HCT116 (cell line): Measurements from ENCODE around the gene ADAMTS13. TPM values are rescaled to one million over a fixed set of nuclear protein-coding genes. Genes with fewer than 3 reads are reported as not detected.

ENCODE experiments used
- ATAC-seq: fragments of 200-7000 bp; cut with Tn5 transposase; 2 replicates; pipeline ENCODE4 v1.9.1; 2020; ENCODE audit warnings: mild to moderate bottlenecking, moderate library complexity
- BruUV-seq: library from RNA; stranded (reverse); fragments of 400-500 nt; replicated peaks from 2 replicates; lab custom pipeline; 2021; lab: Mats Ljungman, UMichigan
- CTCF ChIA-PET: fragments of 300-600 bp; sonication (Branson Sonifier 250); formaldehyde crosslinking; loops from one replicate; lab custom pipeline; 2021; ENCODE audit warnings: antibody characterized with exemption; lab: Charles Lee
- POLR2A ChIA-PET: fragments of 300-600, 350-600 bp; sonication (Branson Sonifier 250); formaldehyde crosslinking; loops from one replicate; lab custom pipeline; 2021; ENCODE audit warnings: antibody characterized with exemption; lab: Charles Lee
- RAD21 ChIA-PET, 2 experiments: fragments of 300-600 bp; sonication (Branson Sonifier 250); formaldehyde crosslinking; loops; one replicate each; lab custom pipeline; 2023; ENCODE audit warnings: low total read pairs in 2 of 2; ENCODE audit not compliant: uncharacterized antibody in 2 of 2, unreplicated experiment in 2 of 2, low non-redundant PET in 1 of 2; lab: Charles Lee
- DNase-seq: peaks from one replicate; pipeline ENCODE4 v3.0.0-alpha.2; 2010; ENCODE audit warnings: low read depth, low spot score
- H2AFZ ChIP-seq: fragments of 200-600 bp; shearing (Covaris generic), sonication (generic); 2 replicates; pipeline ENCODE4 v1.6.1; 2017; ENCODE audit warnings: low read depth, mixed run types, mixed read lengths, antibody characterized with exemption, low read length; ENCODE audit not compliant: poor library complexity, severe bottlenecking
- H3K27ac ChIP-seq: 2 replicates; pipeline ENCODE4 v1.5.1; 2012; ENCODE audit warnings: low read depth, low read length
- H3K27me3 ChIP-seq: fragments of 200-600 bp; sonication (generic); 2 replicates; pipeline ENCODE4 v1.6.1; 2016; ENCODE audit warnings: mixed run types, low read length, mixed read lengths; ENCODE audit not compliant: insufficient read depth
- H3K36me3 ChIP-seq, 2 experiments: fragments of 200-500 bp in 1 of 2; fragments of 200-600 bp in 1 of 2; sonication (Bioruptor generic) in 1 of 2; sonication (generic) in 1 of 2; 2 replicates each; pipeline versions ENCODE4 v1.5.1 to v1.6.1; 2014 to 2016; ENCODE audit warnings: low read length in 2 of 2, inconsistent platforms in 1 of 2, mixed read lengths in 1 of 2, mixed run types in 1 of 2; ENCODE audit not compliant: insufficient read depth in 2 of 2, control insufficient read depth in 1 of 2
- H3K4me1 ChIP-seq, 2 experiments: fragments of 200-600 bp in 1 of 2; sonication (generic) in 1 of 2; 2 replicates each; pipeline versions ENCODE4 v1.5.1 to v1.6.1; 2012 to 2017; ENCODE audit warnings: low read length in 2 of 2, inconsistent platforms in 1 of 2, mild to moderate bottlenecking in 1 of 2, mixed read lengths in 1 of 2, mixed run types in 1 of 2, moderate library complexity in 1 of 2; ENCODE audit not compliant: insufficient read depth in 2 of 2, control insufficient read depth in 1 of 2
- H3K4me2 ChIP-seq: fragments of 200-600 bp; sonication (generic); 2 replicates; pipeline ENCODE4 v1.6.1; 2017; ENCODE audit warnings: mixed run types, low read length, mixed read lengths
- H3K4me3 ChIP-seq, 2 experiments: fragments of 200-600 bp in 1 of 2; sonication (generic) in 1 of 2; replicated peaks in 1 of 2; 2 replicates each; pipeline ENCODE4 v1.5.1; 2011 to 2016; ENCODE audit warnings: low read length in 2 of 2, control low read depth in 1 of 2, low read depth in 1 of 2, mild to moderate bottlenecking in 1 of 2, mixed read lengths in 1 of 2, mixed run types in 1 of 2
- H3K79me2 ChIP-seq: fragments of 200-600 bp; sonication (generic); 2 replicates; pipeline ENCODE4 v1.6.1; 2017; ENCODE audit warnings: mild to moderate bottlenecking, mixed run types, low read length, moderate library complexity, mixed read lengths; ENCODE audit not compliant: insufficient read depth
- H3K9ac ChIP-seq: fragments of 200-600 bp; sonication (generic); 2 replicates; pipeline ENCODE4 v1.6.1; 2016; ENCODE audit warnings: low read length, mixed read lengths
- H3K9me2 ChIP-seq: fragments of 200-600 bp; sonication (generic), shearing (Covaris generic); 2 replicates; pipeline ENCODE4 v1.6.1; 2017; ENCODE audit warnings: mixed run types, mild to moderate bottlenecking, moderate library complexity; ENCODE audit not compliant: insufficient read depth
- H3K9me3 ChIP-seq, 2 experiments: fragments of 200-500 bp in 1 of 2; fragments of 200-600 bp in 1 of 2; sonication (Bioruptor generic) in 1 of 2; sonication (generic) in 1 of 2; 2 replicates each; pipeline ENCODE4 v1.6.1; 2014 to 2017; ENCODE audit warnings: low read length in 2 of 2, mixed read lengths in 2 of 2, inconsistent platforms in 1 of 2, low read depth in 1 of 2, mild to moderate bottlenecking in 1 of 2, mixed run types in 1 of 2, moderate library complexity in 1 of 2; ENCODE audit not compliant: control insufficient read depth in 1 of 2, insufficient read depth in 1 of 2
- H4K20me1 ChIP-seq: fragments of 200-600 bp; sonication (generic), shearing (Covaris generic); 2 replicates; pipeline ENCODE4 v1.6.1; 2017; ENCODE audit warnings: mixed run types, mild to moderate bottlenecking, moderate library complexity; ENCODE audit not compliant: insufficient read depth
- ATF3 ChIP-seq: IDR thresholded peaks from 2 replicates; pipeline ENCODE4 v1.6.1; 2012
- CEBPB ChIP-seq: IDR thresholded peaks from 2 replicates; pipeline ENCODE4 v1.6.1; 2012; ENCODE audit warnings: low read depth
- EGR1 ChIP-seq: IDR thresholded peaks from 2 replicates; pipeline ENCODE4 v1.6.1; 2012; ENCODE audit warnings: low read depth
- ELF1 ChIP-seq: IDR thresholded peaks from 2 replicates; pipeline ENCODE4 v1.6.1; 2012; ENCODE audit warnings: low read depth, borderline replicate concordance
- EZH2 ChIP-seq: fragments of 200-600 bp; sonication (generic); IDR thresholded peaks from 2 replicates; pipeline ENCODE4 v1.6.1; 2017; ENCODE audit warnings: antibody characterized with exemption, mixed run types
- FOSL1 ChIP-seq: IDR thresholded peaks from 2 replicates; pipeline ENCODE4 v1.6.1; 2012; ENCODE audit warnings: low read depth
- MAX ChIP-seq: IDR thresholded peaks from 2 replicates; pipeline ENCODE4 v1.6.1; 2012
- POLR2A ChIP-seq: IDR thresholded peaks from 2 replicates; pipeline ENCODE4 v1.7.0; 2011; ENCODE audit warnings: borderline replicate concordance; ENCODE audit not compliant: insufficient read depth, insufficient read length; ENCODE audit errors: extremely low read depth
- POLR2AphosphoS5 ChIP-seq: IDR thresholded peaks from 2 replicates; pipeline ENCODE4 v1.6.1; 2011; ENCODE audit warnings: mild to moderate bottlenecking, low read depth, low read length, moderate library complexity
- REST ChIP-seq: IDR thresholded peaks from 2 replicates; pipeline ENCODE4 v1.6.1; 2012; ENCODE audit warnings: low read depth
- SRF ChIP-seq: IDR thresholded peaks from 2 replicates; pipeline ENCODE4 v1.6.1; 2012; ENCODE audit warnings: low read depth
- TCF7L2 ChIP-seq: IDR thresholded peaks from 2 replicates; pipeline ENCODE4 v1.7.0; 2011; ENCODE audit warnings: borderline replicate concordance, inconsistent platforms; ENCODE audit not compliant: insufficient read depth, insufficient read length; ENCODE audit errors: extremely low read depth
- ZFX ChIP-seq: fragments of 450-650 bp; IDR thresholded peaks from 2 replicates; pipeline ENCODE4 v1.6.1; 2017
- intact Hi-C: fragments of 100-400 bp; cut with micrococcal nuclease; formaldehyde crosslinking; loops from 2 replicates; pipeline ENCODE4 v1.10.0; 2022
- total RNA-seq: library from RNA; stranded (reverse); gene quantifications from one replicate; pipeline ENCODE4 v1.2.1, GENCODE V29; 2021; ENCODE audit not compliant: unreplicated experiment

The ADAMTS13 gene
- total RNA-seq, 1 experiment from 2014 or later: 9.2 TPM

- no peak overlapping the region for H2AFZ ChIP-seq
- intact Hi-C loops: loop anchor here (5.0 kb wide), 2 partner anchors 130 to 150 kb away; partner anchors contain the start of genes SURF1, SURF2 and SURF6
- POLR2A ChIA-PET: no interaction called here
Observed at GRCh38 chr9:133487331-133487725, 65.2 kb downstream of the ADAMTS13 start.

GRCh38 chr9:133488686-133489252, 66.6 kb downstream of the ADAMTS13 start:
- Histone ChIP-seq H3K4me1 (peaks cover 17 to 22% of the 10 kb centered on the region in 2 experiments; a peak in 3 of 4 replicates), H3K79me2 (no peaks in the 10 kb centered on the region), H3K27ac (no peak overlapping the region), H3K36me3 (no peaks in the 10 kb centered on the region), H3K9me2 (no peaks in the 10 kb centered on the region), H3K9me3 (no peaks in the 10 kb centered on the region), H3K27me3 (no peaks in the 10 kb centered on the region), H4K20me1 (no peaks in the 10 kb centered on the region), H3K9ac (no peak overlapping the region), H3K4me3 (no peak overlapping the region), H3K4me2 (no peak overlapping the region), H2AFZ (no peak overlapping the region)
- BruUV-seq: no TSS peak
- DNase-seq (no peak), ATAC-seq (no peak)
- TF ChIP-seq REST (no peak), POLR2A (no peak), CEBPB (no peak), ZFX (no peak), ATF3 (no peak), MAX (no peak)
- ChIA-PET RAD21 (no interaction called here), POLR2A (no interaction called here), CTCF (interaction anchor here (1.0 kb wide), 1 partner anchor 39 kb away, joined by 3 read pairs; no protein-coding TSS in a partner anchor)
- intact Hi-C loops: loop anchor here (5.0 kb wide), 2 partner anchors 131 to 151 kb away; partner anchors contain the start of genes SURF1, SURF2 and SURF6

More at GRCh38 chr9:133487331-133487725, 65.2 kb downstream of the ADAMTS13 start:
- H3K9ac ChIP-seq: no peak overlapping the region
- H3K79me2 ChIP-seq: no peaks in the 10 kb centered on the region
- ATAC-seq (no peak), DNase-seq (no peak)
- no peaks in the 10 kb centered on the region for H4K20me1 ChIP-seq
- H3K9me2 ChIP-seq: no peaks in the 10 kb centered on the region
- no peak overlapping the region for H3K4me2 ChIP-seq
- no peak overlapping the region for H3K4me3 ChIP-seq
- no peaks in the 10 kb centered on the region for H3K36me3 ChIP-seq
- peaks cover 17 to 22% of the 10 kb centered on the region in 2 experiments; a peak in 3 of 4 replicates for H3K4me1 ChIP-seq
- no peak overlapping the region for H3K27ac ChIP-seq
- no peaks in the 10 kb centered on the region for H3K9me3 ChIP-seq
- no peaks in the 10 kb centered on the region for H3K27me3 ChIP-seq
- TF ChIP-seq SRF: no peak
- TF ChIP-seq ELF1: no peak
- TF ChIP-seq POLR2AphosphoS5: no peak
- TF ChIP-seq EGR1: no peak
- TF ChIP-seq FOSL1: no peak
- no peak for TF ChIP-seq TCF7L2
- no peak for TF ChIP-seq EZH2
- RAD21 ChIA-PET: interaction anchor here in 1 of 2 experiments (1.1 kb wide), 1 partner anchor 28 kb away, joined by 5 read pairs; the partner anchor contains the start of gene CACFD1
- BruUV-seq: no TSS peak
- CTCF ChIA-PET: interaction anchor here (1.4 to 1.8 kb wide), 2 partner anchors 28 to 110 kb away, joined by 3 to 7 read pairs; partner anchors contain the start of gene CACFD1
